HepG2 (cell line): ENCODE measurements around the gene NMUR1. TPM values are rescaled to one million over a fixed set of nuclear protein-coding genes. Genes with fewer than 3 reads are reported as not detected.

Source experiments
- FOXK1 ChIP-seq: sonication (generic); formaldehyde crosslinking; IDR thresholded peaks from 2 replicates; pipeline ENCODE4 v1.4.0; 2020; ENCODE audit warnings: low read depth, missing genetic modification reagents, borderline replicate concordance
- HOXA3 ChIP-seq: sonication (generic); formaldehyde crosslinking; IDR thresholded peaks from 2 replicates; pipeline ENCODE4 v1.5.0; 2020; ENCODE audit warnings: missing genetic modification reagents
- MEIS2 ChIP-seq: sonication (generic); formaldehyde crosslinking; IDR thresholded peaks from 2 replicates; pipeline ENCODE4 v1.9.0; 2021; ENCODE audit warnings: mild to moderate bottlenecking, missing genetic modification reagents
- PHF5A ChIP-seq: IDR thresholded peaks from one replicate; pipeline ENCODE4 v1.6.1; 2018; ENCODE audit warnings: low read depth, missing genetic modification reagents; ENCODE audit not compliant: unreplicated experiment
- PHF8 ChIP-seq: sonication (generic); formaldehyde crosslinking; IDR thresholded peaks from 2 replicates; pipeline ENCODE4 v1.5.0; 2020; ENCODE audit warnings: missing genetic modification reagents
- TBX2 ChIP-seq: sonication (generic); formaldehyde crosslinking; IDR thresholded peaks from 2 replicates; pipeline ENCODE4 v1.5.0; 2020; ENCODE audit warnings: missing genetic modification reagents, mild to moderate bottlenecking, borderline replicate concordance
- TFE3 ChIP-seq: IDR thresholded peaks from 2 replicates; pipeline ENCODE4 v1.6.1; 2016
- ZHX1 ChIP-seq: sonication (generic); formaldehyde crosslinking; IDR thresholded peaks from 2 replicates; pipeline ENCODE4 v1.8.1; 2022; ENCODE audit warnings: low read depth, mild to moderate bottlenecking, missing genetic modification reagents
- ZNF274 ChIP-seq: sonication (generic); formaldehyde crosslinking; IDR thresholded peaks from 2 replicates; pipeline ENCODE4 v1.5.1; 2020; ENCODE audit warnings: mild to moderate bottlenecking, missing genetic modification reagents
- ZNF318 ChIP-seq: sonication (generic); formaldehyde crosslinking; IDR thresholded peaks from 2 replicates; pipeline ENCODE4 v1.4.0; 2020; ENCODE audit warnings: mild to moderate bottlenecking, missing genetic modification reagents
- ZNF660 ChIP-seq: sonication (generic); formaldehyde crosslinking; IDR thresholded peaks from 2 replicates; pipeline ENCODE4 v1.5.1; 2020; ENCODE audit warnings: mild to moderate bottlenecking, low read depth, missing genetic modification reagents, borderline replicate concordance
- ZNF7 ChIP-seq: IDR thresholded peaks from 2 replicates; pipeline ENCODE4 v1.6.1; 2016; ENCODE audit warnings: missing biosample characterization, missing genetic modification reagents
- ZNF782 ChIP-seq: sonication (generic); formaldehyde crosslinking; IDR thresholded peaks from 2 replicates; pipeline ENCODE4 v1.4.0; 2020; ENCODE audit warnings: missing genetic modification reagents, mild to moderate bottlenecking, borderline replicate concordance
- polyA plus RNA-seq, 8 experiments: library from polyadenylated mRNA; depleted of rRNA in 3 of 8; stranded (reverse) in 7 of 8; unstranded in 1 of 8; fragments of >200 nt; fragmentation: Illumina TruSeq in 4 of 8; extraction: Trizol in 4 of 8; gene quantifications; 2 replicates each; pipeline versions ENCODE4 v1.2.1 to v1.2.3, GENCODE V29; 2011 to 2016; ENCODE audit warnings: low read depth in 4 of 8, missing spikeins in 1 of 8, mixed read lengths in 1 of 8; ENCODE audit not compliant: insufficient read depth in 1 of 8
- total RNA-seq, 5 experiments: library from RNA; depleted of rRNA; stranded (reverse); fragments of >200 nt; fragmentation: Illumina TruSeq; extraction: Trizol; gene quantifications; 2 replicates each; pipeline ENCODE4 v1.2.3, GENCODE V29; 2016; ENCODE audit warnings: low read depth in 1 of 5
- TF ChIP-seq, protein P1 (sequence below): sonication (generic); formaldehyde crosslinking; IDR thresholded peaks from 2 replicates; pipeline ENCODE4 v1.5.1; 2020; ENCODE audit warnings: missing genetic modification reagents, mild to moderate bottlenecking, borderline replicate concordance

Gene NMUR1
- total and polyA plus RNA-seq, 2 of the 13 experiments (the other 11 are each of a cell fraction or from before 2014, with no cell fraction given): not detected

- TF ChIP-seq ZNF7 (CRISPR knock-in tag) (no peak), FOXK1 (CRISPR knock-in tag) (no peak), TBX2 (CRISPR knock-in tag) (peak; percentile 52; the same call in 1 of the 2 replicates), ZNF782 (peak; percentile 34; the same call in 1 of the 2 replicates), PHF8 (CRISPR knock-in tag) (peak; percentile 90), ZNF274 (CRISPR knock-in tag) (peak; percentile 70), ZNF318 (CRISPR knock-in tag) (no peak), TFE3 (CRISPR knock-in tag) (no peak), HOXA3 (CRISPR knock-in tag) (peak; percentile 80), ZNF660 (CRISPR knock-in tag) (no peak), ZHX1 (0 out of 2 replicates have a peak, but pooled peaks have one; percentile 59), PHF5A (CRISPR knock-in tag) (peak; percentile 81), MEIS2 (peak; percentile 62; the same call in 1 of the 2 replicates)
- TF ChIP-seq, protein P1, sequence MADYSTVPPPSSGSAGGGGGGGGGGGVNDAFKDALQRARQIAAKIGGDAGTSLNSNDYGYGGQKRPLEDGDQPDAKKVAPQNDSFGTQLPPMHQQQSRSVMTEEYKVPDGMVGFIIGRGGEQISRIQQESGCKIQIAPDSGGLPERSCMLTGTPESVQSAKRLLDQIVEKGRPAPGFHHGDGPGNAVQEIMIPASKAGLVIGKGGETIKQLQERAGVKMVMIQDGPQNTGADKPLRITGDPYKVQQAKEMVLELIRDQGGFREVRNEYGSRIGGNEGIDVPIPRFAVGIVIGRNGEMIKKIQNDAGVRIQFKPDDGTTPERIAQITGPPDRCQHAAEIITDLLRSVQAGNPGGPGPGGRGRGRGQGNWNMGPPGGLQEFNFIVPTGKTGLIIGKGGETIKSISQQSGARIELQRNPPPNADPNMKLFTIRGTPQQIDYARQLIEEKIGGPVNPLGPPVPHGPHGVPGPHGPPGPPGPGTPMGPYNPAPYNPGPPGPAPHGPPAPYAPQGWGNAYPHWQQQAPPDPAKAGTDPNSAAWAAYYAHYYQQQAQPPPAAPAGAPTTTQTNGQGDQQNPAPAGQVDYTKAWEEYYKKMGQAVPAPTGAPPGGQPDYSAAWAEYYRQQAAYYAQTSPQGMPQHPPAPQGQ (CRISPR knock-in tag): 0 out of 2 replicates have a peak, but pooled peaks have one; percentile 23
Measured at GRCh38 chr2:231482806-231483391, 47.3 kb downstream of the NMUR1 start (continued).
